GM23338 (cell line): Measurements from ENCODE around the gene SLC7A10. TPM values are rescaled to one million over a fixed set of nuclear protein-coding genes. Genes with fewer than 3 reads are reported as not detected.

Experiments
- ATAC-seq: fragments of 200-7000 bp; cut with Tn5 transposase; 3 replicates; pipeline ENCODE4 v1.9.1; 2020
- DNase-seq: peaks from one replicate; pipeline ENCODE4 v3.0.0-alpha.2; 2015; ENCODE audit warnings: low spot score
- H2AFZ ChIP-seq: fragments of 200-600 bp; sonication (generic); 2 replicates; pipeline ENCODE4 v1.8.0; 2016; ENCODE audit warnings: antibody characterized with exemption, mild to moderate bottlenecking, moderate library complexity
- H3F3A ChIP-seq: fragments of 200-600 bp; sonication (generic); replicated peaks from 2 replicates; pipeline ENCODE4 v1.8.0; 2017; ENCODE audit warnings: antibody characterized with exemption, mixed run types, low read depth
- H3K27ac ChIP-seq: fragments of 200-600 bp; sonication (generic); 2 replicates; pipeline ENCODE4 v1.6.1; 2016; ENCODE audit warnings: low read depth
- H3K27me3 ChIP-seq: fragments of 200-600 bp; sonication (generic); 2 replicates; pipeline ENCODE4 v1.8.0; 2016; ENCODE audit warnings: mild to moderate bottlenecking, mixed run types, moderate library complexity; ENCODE audit not compliant: insufficient read depth
- H3K36me3 ChIP-seq: fragments of 200-600 bp; sonication (generic); 2 replicates; pipeline ENCODE4 v1.8.0; 2016; ENCODE audit warnings: mild to moderate bottlenecking; ENCODE audit not compliant: insufficient read depth
- H3K4me1 ChIP-seq: fragments of 200-600 bp; sonication (generic); 2 replicates; pipeline ENCODE4 v1.8.0; 2016; ENCODE audit warnings: mild to moderate bottlenecking, moderate library complexity; ENCODE audit not compliant: insufficient read depth
- H3K4me2 ChIP-seq: fragments of 200-600 bp; sonication (generic); 2 replicates; pipeline ENCODE4 v1.7.1; 2017; ENCODE audit warnings: mixed run types
- H3K4me3 ChIP-seq: fragments of 200-600 bp; sonication (generic); 2 replicates; pipeline ENCODE4 v1.6.1; 2016; ENCODE audit warnings: mixed run types
- H3K79me2 ChIP-seq: fragments of 200-600 bp; sonication (generic); replicated peaks from 2 replicates; pipeline ENCODE4 v1.8.0; 2017; ENCODE audit warnings: mild to moderate bottlenecking; ENCODE audit not compliant: insufficient read depth
- H3K9me2 ChIP-seq: fragments of 200-600 bp; sonication (generic); 2 replicates; pipeline ENCODE4 v1.8.0; 2017; ENCODE audit not compliant: insufficient read depth
- H4K20me1 ChIP-seq: fragments of 200-600 bp; sonication (generic); replicated peaks from 2 replicates; pipeline ENCODE4 v1.8.0; 2017; ENCODE audit warnings: mild to moderate bottlenecking; ENCODE audit not compliant: insufficient read depth
- H3K27ac Mint-ChIP-seq: 2 replicates; pipeline ENCODE4 v1.8.0; 2020; ENCODE audit warnings: inconsistent platforms, mild to moderate bottlenecking, moderate library complexity, mixed read lengths
- H3K27me3 Mint-ChIP-seq: 3 replicates; pipeline ENCODE4 v1.8.0; 2022; ENCODE audit warnings: low read depth, mild to moderate bottlenecking, moderate library complexity, mixed read lengths, inconsistent platforms; ENCODE audit not compliant: insufficient read depth, poor library complexity
- H3K36me3 Mint-ChIP-seq: 3 replicates; pipeline ENCODE4 v1.8.0; 2021; ENCODE audit warnings: low read depth, mild to moderate bottlenecking, inconsistent platforms, moderate library complexity, mixed read lengths
- H3K4me1 Mint-ChIP-seq: 3 replicates; pipeline ENCODE4 v1.8.0; 2020; ENCODE audit warnings: mild to moderate bottlenecking, inconsistent platforms, mixed read lengths
- H3K4me3 Mint-ChIP-seq: 3 replicates; pipeline ENCODE4 v1.8.0; 2021; ENCODE audit warnings: moderate library complexity, mild to moderate bottlenecking, inconsistent platforms, mixed read lengths
- H3K9me3 Mint-ChIP-seq: 3 replicates; pipeline ENCODE4 v1.8.0; 2020; ENCODE audit warnings: moderate library complexity, mild to moderate bottlenecking, inconsistent platforms, mixed read lengths
- CREB1 ChIP-seq: fragments of 250-450 bp; sonication (Bioruptor Pico); IDR thresholded peaks from 2 replicates; pipeline ENCODE4 v1.5.0; 2020; ENCODE audit warnings: low read depth, mild to moderate bottlenecking, moderate library complexity
- ETS1 ChIP-seq: IDR thresholded peaks from 2 replicates; pipeline ENCODE4 v1.6.1; 2016; ENCODE audit warnings: antibody characterized with exemption
- JUNB ChIP-seq: IDR thresholded peaks from one replicate; pipeline ENCODE4 v1.6.1; 2016; ENCODE audit warnings: antibody characterized with exemption; ENCODE audit not compliant: unreplicated experiment
- NANOG ChIP-seq: IDR thresholded peaks from 2 replicates; pipeline ENCODE4 v1.6.1; 2016; ENCODE audit warnings: antibody characterized with exemption, borderline replicate concordance
- POLR2AphosphoS5 ChIP-seq: IDR thresholded peaks from 2 replicates; pipeline ENCODE4 v1.6.1; 2016; ENCODE audit warnings: antibody characterized with exemption, low read depth
- ZNF114 ChIP-seq: fragments of 250-450 bp; sonication (Bioruptor Pico); IDR thresholded peaks from 2 replicates; pipeline ENCODE4 v1.5.0; 2020; ENCODE audit warnings: mild to moderate bottlenecking, moderate library complexity
- ZNF331 ChIP-seq: fragments of 250-450 bp; sonication (Bioruptor Pico); IDR thresholded peaks from 2 replicates; pipeline ENCODE4 v1.5.0; 2020; ENCODE audit warnings: low read depth, mild to moderate bottlenecking, moderate library complexity
- ZNF462 ChIP-seq: fragments of 250-450 bp; sonication (Bioruptor Pico); IDR thresholded peaks from 2 replicates; pipeline ENCODE4 v1.5.0; 2020; ENCODE audit warnings: mild to moderate bottlenecking, moderate library complexity
- polyA plus RNA-seq: library from polyadenylated mRNA; unstranded; fragments of >200 nt; fragmentation: Nextera tagmentation; extraction: Ambion mirVana; gene quantifications from 2 replicates; pipeline ENCODE4 v1.2.1, GENCODE V29; 2016
- total RNA-seq: library from RNA; depleted of rRNA; stranded (reverse); fragments of >200 nt; shearing (Covaris generic); gene quantifications from 2 replicates; pipeline ENCODE4 v1.2.3, GENCODE V29; 2014

SLC7A10 gene
- total and polyA plus RNA-seq, 2 experiments from 2014 or later: 3.3 to 6.3 TPM

- TF ChIP-seq ZNF462: no peak
- no peak for TF ChIP-seq POLR2AphosphoS5
- TF ChIP-seq ZNF331 (CRISPR knock-in tag): no peak
Observed at GRCh38 chr19:33259539-33259938, 33.9 kb upstream of the SLC7A10 start (continued).

DNA sequence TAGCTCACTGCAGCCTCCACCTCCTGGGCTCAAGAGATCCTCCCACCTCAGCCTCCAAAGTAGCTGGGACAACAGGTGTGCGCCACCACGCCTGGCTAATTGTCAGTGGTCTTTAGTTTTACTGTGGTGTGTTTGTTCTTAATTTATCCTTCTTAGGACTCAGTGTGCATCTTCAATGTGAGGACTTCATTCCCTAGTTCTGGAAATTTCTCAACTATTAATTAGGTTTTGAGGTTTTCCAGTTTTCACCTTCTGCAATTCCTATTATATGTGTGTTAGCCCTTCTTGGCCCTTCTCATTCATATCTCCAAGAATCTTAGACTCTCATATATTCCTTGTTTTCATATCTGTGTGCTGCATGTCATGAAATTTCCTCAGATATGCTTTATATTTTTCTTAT is 32.2 kb upstream of the SLC7A10 start:
- Mint-ChIP-seq H3K4me3 (no peak overlapping the region), H3K36me3 (no peaks in the 10 kb centered on the region; the same call in 2 of the 3 replicates), H3K4me1 (0 out of 3 replicates have a peak, but pooled peaks cover 6% of the 10 kb centered on the region), H3K27ac (no peak overlapping the region), H3K27me3 (peaks cover 11% of the 10 kb centered on the region), H3K9me3 (peaks cover 4% of the 10 kb centered on the region)
- Histone ChIP-seq H3K27ac (no peak overlapping the region), H3K4me2 (no peak overlapping the region), H3K79me2 (no peaks in the 10 kb centered on the region), H3K4me1 (no peaks in the 10 kb centered on the region), H2AFZ (no peak overlapping the region), H3F3A (no peaks in the 10 kb centered on the region), H3K27me3 (no peaks in the 10 kb centered on the region), H3K4me3 (no peak overlapping the region), H4K20me1 (no peaks in the 10 kb centered on the region), H3K9me2 (no peaks in the 10 kb centered on the region), H3K36me3 (no peaks in the 10 kb centered on the region; the same call in 1 of the 2 replicates)
- ATAC-seq (no peak), DNase-seq (no peak)
- TF ChIP-seq ZNF114: no peak
- TF ChIP-seq ZNF462: no peak
- no peak for TF ChIP-seq ETS1
- no peak for TF ChIP-seq JUNB
- TF ChIP-seq NANOG: no peak
- TF ChIP-seq CREB1 (CRISPR knock-in tag): no peak
